ENCODE results near the gene AMFR.
"Not testable (repeated sequence)": the region's sequence is repeated elsewhere in the genome, so short reads cannot be mapped to it uniquely, and the experiment has no call there.

The AMFR gene

DNA sequence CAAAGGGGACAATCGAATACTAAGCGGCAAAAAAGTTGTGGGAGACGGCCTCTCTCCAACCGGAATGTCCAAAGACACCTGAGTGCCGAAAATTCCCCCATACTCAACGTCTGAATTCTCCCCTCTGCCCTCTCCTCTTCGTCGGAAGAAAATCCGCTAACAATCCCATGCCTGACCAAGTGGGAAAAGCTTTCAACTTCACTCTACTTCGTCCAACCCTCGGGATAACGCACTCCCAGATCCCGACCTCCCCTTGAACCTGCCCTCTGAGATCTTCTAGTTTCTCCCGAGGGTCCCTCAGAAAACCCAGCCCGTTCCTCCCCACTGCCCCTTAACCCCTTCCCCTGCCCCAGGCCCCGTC, 961 bp downstream of the AMFR start:
- DNase-seq (ENCODE audit: low read depth, low spot score) = no peak

DNA sequence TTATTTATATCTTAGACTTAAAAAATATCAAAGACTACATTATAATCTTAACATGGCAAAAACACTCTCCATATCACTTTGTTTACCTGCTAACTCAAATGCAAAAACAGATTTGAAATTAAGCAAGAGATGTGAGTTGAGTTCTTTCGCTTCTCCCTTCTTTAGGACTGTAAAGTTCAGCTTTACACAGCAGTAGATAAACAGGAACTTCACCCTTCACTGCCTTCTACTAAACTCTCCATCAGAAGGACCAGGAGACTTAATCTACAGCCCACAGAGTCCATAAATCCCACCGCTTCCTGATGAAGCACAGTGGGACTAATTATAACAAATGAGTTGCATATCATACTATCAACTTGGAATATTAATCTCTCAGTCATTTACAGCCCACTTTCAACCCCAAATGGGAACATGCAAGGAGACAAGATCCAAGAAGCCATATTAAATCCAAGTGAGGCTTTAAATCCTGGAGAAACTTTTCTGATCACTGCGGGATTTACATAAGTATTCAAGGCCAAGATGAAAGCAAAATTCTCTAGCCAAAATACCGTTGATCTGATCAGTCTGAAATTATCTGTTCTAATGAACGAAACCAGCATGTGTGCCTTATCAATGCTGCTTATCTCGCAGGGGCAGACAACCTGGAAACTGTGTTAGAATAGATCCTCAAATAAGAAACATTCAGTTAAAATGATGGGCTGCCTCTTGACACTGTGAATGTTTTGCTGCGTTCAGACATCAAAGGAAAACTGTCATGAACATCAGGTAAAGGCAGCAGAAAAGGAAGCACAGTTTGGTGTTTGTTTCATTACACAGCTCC, 1.6 kb downstream of the AMFR start:
- no peak for DNase-seq (ENCODE audit: low read depth, low spot score)

DNA sequence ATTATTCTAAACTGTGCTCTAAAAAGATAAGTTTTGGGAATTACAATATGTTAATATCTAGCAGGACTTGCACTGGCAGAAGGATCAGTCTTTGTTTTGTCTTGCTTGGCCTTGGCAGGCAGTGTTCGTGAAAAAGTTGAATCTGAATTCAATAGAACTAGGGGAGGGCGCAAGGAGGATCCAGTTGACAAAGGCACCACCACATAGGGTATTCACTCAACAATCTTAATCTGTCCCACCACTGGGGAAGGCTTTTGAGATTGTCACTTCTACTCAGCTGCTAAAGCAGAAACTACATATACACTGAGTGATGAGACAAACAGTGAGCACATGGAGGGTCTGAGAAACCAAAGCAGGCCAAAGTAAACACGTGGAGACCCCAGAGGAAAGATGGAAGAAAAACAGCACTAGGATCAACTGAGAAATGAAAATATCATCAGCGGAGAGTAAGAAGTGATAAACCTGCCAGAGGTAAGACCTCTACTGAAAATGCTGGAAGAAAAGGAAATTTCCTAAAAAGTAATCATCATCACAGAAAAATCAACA, 2.4 kb downstream of the AMFR start:
- DNase-seq (ENCODE audit: low read depth, low spot score) = no peak

DNA sequence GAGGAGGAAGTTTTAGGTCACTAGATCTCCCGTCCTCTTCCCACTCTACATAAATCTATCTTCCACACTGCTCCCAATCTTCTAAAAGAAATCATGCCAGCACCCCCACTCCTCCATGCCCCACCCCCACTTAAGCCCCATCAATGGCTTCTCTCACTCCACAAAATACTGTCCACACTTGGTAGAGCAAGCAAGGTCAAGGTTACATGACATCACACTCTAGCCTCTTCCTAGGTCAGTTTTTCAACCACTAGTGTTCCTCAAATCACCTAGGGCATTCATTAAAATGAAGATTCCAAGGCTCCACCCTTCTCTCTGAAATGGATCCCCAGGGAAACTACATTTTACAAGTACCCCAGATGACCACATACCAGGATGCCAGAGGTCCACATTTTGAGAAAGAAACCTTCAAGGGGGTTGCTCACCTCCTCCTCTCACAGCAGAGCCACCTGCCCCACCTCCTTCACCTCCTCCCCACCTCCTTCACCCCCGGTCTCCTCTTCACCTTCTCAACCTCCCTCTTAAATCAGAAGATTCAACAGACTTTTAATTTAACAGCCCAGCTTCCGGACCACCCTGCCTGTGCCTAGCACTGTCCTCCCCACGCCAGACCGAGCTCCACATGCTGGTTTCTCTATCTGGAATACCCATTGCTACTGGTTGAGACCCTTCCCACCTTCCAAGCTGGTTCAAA, 3.2 kb downstream of the AMFR start:
- DNase-seq (ENCODE audit: low read depth, low spot score) = no peak

DNA sequence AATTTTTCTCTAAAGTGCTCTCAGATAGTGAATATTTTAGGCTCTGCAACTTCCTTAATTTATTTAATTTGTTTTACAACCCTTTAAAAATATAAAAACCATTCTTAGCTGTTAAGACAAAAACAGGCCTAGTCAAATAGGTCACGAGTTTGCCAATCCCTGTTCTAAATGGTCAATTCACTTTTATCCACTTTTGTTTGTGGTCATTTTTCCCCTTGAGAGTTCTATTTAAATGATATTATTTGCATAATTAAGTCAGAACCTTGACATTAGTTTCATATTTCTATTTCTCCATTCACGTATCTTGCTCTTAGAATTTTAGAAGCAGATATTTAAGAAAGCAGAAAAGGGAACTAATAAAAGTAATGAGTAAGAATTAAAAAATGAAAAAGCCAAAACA, 4.0 kb downstream of the AMFR start:
- DNase-seq (ENCODE audit: low read depth, low spot score) = no peak

DNA sequence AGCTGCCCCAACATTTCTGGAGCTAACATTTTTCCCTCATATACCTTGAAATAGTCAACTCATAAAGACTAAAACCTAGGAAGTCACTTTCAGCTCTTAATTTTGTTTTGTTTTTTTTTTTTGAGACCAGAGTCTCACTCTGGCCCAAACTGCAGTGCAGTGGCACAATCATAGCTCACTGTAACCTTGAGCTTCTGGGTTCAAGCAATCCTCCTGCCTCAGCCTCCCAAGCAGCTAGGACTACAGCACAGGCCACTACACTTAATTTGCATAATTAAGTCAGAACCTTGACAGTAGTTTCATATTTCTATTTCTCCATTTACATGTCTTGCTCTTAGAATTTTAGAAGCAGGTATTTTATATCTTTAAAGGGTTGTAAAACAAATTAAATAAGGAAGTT, 4.7 kb downstream of the AMFR start:
- DNase-seq (ENCODE audit: low read depth, low spot score) = no peak

DNA sequence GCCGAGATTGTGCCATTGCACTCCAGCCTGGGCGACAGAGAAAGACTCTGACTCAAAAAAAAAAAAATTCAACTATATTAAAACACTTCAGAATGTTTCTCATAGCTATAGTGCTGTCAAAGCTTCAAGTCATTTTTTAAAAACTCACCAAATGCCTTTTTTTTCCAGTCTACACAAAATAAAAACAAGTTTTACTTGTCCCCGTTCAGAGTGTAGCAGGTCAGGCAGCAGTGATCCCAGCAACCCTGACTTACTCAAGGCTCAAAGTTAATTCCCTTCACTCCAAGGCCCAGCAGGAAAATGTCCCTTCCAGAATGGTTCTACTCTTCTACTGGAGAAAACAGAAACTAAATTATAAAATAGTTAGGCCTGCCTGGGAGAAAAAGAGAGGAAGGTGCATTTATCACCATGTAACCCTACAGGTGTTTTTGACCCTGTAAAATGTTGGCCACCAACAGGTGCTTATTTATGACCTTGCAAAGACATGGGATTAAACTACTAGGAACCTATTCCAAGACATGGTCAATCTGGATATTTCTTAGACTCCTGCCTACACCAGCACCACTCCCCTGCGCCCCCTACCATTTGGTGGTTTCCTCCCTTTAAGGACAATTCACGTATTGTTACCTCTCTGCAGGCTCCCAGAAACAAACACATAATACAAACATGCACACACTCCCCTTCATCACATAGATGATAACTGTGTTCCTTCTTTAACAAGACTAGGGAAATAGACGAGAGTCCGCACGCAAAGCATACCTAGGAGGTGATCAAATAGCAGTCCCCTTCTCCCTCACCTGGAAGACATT, 5.4 kb downstream of the AMFR start:
- no peak for DNase-seq (ENCODE audit: low read depth, low spot score)

DNA sequence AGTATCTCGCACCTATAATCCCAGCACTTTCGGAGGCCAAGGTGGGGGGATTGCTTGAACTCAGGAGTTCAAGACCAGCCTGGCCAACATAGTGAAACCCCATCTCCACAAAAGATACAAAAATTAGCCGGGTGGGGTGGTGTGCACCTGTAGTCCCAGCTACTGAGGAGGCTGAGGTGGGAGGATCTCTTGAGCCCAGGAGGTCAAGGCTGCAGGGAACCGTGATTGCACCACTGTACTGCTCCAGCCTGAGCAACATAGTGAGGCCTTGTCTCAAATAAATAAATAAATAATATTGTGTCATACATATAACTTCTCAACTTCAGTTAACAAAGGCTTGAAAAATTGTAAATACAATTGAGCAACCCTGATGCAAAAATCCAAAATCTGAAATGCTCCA, 8.2 kb downstream of the AMFR start:
- DNase-seq (ENCODE audit: low read depth, low spot score) = no peak

DNA sequence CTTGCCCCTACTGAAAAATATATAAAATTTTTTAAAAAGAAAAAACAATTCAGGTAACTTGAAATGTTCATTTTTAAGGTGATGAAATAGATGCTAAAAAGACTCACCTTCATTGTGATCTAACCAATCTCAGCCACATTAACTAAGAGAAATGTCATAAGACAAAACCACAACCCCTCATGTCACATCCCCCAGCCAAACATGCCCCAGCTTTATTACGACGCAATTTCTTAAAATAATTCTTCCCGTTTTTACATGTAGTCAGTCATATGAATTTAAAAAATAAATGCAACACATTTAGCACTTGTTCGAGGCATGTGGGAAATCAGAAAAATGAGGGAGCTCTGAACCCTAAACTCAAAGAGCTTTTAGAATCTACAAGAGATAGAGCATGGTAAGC, 9.5 kb downstream of the AMFR start:
- no peak for DNase-seq (ENCODE audit: low read depth, low spot score)

DNA sequence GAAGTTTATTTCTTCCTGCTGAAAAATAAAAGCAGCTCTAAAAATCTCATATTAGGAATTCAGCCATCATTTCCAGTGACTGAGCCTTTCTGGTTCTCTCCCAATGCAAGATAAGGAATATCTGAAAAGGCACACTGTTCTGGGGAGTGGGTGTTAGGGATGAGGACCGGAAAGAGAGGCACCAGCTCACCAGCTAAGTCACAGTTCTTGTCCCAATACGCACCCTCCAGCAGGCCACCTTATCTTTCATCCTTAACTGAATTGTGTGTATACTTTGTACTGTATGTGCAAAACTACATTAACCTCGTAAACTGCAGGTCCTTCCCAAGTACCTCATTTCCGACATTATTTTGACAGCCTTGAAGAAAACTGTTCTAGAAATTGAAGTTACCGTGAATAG, 11.0 kb downstream of the AMFR start:
- no peak for DNase-seq (ENCODE audit: low read depth, low spot score)

DNA sequence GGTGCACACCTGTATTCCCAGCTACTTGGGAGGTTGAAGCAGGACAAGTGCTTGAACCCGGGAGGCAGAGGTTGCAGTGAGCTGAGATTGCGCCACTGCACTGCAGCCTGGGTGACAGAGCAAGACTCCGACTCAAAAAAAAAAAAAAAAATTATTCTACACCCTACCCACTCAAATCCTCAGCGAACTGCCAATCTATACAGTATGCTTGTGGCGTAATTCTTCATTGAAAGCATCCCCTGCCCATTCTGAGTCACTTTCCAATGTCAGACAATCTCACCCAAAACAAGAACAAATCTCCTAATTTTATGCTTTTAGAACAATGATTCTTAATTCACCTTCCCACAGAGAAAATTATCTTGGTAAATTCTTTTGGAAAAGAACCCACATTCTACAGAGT, 12.0 kb downstream of the AMFR start:
- no peak for DNase-seq (ENCODE audit: low read depth, low spot score)

DNA sequence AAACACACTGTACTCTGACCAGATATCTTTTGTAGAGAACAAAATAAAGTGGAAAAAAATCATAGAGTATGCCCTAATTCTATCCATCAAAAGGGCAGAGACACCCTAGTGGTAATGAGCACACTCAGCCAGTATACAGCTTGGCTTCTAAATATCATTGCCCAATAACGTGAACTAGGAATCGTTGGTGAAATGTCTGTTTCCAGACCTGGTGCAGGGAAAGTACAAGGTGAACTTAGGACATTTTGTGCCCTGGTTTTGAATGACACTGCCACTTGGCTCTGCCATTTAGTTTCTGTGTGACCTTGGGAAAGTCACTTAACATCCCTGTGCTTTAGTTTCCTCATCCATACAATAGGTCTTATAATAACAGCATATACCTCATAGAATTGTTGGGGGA, 13.7 kb downstream of the AMFR start:
- no peak for DNase-seq (ENCODE audit: low read depth, low spot score)

DNA sequence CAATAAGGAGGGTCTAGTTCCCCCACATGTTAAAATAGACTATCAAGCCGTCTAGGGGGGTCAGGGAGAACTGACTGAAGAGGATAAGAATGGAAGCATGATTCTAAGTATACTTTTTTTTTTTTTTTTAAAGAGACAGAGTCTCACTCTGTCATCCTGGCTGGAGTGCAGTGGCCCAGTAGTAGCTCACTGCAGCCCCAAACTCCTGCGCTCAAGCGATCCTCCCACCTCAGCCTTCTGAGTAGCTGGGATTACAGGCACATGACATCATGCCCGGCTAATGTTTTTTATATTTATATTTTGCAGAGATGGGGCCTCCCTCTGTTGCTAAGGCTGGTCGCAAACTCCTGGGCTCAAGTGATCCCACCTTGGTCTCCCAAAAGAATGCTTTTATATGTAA, 14.2 kb downstream of the AMFR start:
- no peak for DNase-seq (ENCODE audit: low read depth, low spot score)

DNA sequence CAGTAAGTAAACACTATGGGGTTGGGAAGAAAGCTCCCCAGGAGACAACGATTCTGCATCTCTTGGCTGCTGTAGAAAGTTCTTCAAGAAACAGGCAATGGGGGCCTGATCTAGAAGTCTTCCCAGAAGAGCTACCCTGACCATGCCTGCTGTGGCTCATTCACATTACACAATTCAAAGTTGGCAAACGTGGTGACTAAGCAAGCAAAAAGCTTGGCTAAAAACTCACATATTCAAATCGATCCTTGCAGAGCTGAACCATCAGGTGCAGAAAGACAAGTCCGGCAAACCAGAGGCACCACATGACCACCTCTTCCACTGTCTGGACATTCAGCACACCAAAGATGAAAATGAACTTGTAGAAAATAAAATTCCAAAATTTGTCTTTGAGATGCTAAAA, 16.1 kb downstream of the AMFR start:
- DNase-seq (ENCODE audit: low read depth, low spot score) = no peak

DNA sequence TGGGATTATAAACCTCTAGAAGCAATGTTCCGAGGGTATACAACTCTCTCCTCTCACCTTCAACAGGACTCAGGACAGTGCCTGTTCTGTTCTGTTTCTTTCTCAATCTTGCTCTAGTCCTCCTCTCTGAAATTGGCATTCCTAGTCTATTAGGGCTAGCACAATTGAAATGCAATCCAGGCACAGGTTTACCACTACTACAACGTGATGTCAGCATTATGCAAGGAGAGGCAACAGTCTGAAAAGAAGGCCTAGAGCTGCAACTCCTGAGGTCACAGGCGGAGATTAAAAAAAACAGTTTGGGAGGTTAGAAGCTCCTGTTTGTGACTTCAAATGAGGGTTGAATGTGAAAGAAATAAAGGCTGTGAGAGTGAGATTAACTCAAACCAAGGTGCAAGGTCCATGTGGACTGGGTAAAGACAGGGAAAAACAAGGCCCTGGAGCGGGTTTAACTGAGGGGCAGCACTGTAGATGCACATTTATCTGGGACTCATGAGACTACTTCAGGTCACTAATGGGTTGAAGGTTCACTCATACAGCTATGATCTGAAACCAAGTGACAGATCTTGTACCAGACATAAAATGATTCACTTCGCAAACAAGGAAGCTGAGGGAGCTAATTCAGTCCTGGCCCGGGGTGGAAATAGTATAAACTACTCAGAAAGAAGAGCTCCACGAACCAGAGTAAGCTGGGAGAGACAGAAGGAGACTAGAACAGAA, 16.8 kb downstream of the AMFR start:
- no peak for DNase-seq (ENCODE audit: low read depth, low spot score)

DNA sequence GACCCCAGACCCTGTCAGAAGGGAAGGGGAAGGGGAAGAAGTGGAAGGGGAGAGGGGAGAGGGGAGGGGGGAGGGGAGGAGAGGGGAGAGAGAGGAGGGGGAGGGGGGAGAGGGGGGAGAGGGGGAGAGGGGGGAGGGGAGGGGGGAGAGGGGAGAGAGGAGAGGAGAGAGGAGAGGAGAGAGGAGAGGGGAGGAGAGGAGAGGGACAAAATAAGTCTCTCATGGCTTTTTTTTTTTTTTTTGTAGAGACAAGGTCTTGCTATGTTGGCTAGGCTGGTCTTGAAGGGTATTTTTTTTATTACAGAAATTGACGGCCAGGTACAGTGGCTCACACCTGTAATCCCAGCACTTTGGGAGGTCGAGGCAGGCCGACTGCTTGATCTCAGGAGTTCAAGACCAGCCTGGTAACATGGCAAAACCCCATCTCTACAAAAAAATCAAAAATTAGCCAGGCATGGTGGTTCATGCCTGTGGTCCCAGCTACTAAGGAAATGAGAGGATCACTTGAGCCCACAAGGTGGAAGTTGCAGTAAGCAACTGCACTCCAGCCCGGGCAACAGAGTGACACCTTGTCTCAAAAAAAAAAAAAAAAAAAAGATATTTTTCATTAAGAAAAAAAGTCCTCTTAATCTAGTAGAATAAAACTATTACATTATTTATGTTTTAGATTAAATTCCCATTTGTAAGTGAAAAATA, 19.2 kb downstream of the AMFR start:
- DNase-seq (ENCODE audit: low read depth, low spot score) = no peak

DNA sequence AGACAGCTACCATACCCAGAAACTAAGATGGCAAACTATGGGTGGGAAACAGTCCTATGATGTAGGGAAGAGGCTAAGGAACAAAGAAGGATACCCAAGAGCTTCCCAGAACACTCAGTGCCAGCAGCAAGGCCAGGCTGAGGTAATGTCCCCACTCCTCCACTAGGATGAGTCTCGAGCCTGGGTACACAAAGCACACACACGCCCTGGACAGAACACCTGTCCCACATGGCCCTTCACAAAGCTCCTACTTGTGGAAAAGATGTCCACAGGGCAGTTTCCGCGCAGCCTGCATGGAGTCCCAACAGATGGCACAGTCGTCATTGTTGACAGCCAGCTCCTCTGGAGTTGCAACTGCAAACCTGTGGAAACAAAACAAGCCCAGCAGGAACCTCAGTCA, 23.9 kb downstream of the AMFR start:
- DNase-seq (ENCODE audit: low read depth, low spot score) = no peak

DNA sequence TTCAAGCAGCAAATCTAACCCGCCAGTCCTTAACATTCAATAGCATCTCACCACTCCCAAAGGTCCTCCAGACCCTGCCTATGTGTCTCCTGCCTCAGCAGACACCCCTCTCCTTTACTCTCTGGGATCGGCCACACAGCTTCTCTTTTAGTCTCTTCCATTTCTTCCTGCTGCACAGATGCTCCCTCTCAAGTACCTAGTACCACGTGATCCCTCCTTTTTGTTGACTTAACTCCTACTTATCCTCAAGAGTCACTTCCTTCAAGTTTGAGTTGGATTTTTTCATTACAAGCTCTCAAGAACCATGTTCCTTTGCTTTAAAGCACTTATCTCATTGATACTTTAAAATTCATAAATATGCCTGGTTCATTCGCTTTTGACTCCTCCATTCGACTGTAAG, 24.9 kb downstream of the AMFR start:
- DNase-seq (ENCODE audit: low read depth, low spot score) = no peak

DNA sequence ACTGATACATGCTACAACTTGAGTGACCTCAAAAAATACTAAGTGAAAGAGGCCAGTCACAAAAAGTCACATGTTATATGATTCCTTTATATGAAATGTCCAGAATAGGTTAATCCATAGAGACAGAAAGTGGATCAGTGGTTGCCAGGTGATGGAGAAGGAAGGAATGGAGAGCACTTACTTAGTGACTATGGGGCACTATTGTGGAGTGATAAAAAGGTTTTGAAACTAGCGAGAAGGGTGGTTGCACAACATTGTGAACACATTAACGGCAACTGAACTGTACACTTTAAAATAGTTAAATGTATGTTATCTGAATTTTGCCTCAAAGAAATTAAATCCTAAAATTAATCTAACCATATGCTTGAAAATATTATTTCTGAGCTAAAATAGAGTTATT, 25.9 kb downstream of the AMFR start:
- DNase-seq (ENCODE audit: low read depth, low spot score) = no peak

DNA sequence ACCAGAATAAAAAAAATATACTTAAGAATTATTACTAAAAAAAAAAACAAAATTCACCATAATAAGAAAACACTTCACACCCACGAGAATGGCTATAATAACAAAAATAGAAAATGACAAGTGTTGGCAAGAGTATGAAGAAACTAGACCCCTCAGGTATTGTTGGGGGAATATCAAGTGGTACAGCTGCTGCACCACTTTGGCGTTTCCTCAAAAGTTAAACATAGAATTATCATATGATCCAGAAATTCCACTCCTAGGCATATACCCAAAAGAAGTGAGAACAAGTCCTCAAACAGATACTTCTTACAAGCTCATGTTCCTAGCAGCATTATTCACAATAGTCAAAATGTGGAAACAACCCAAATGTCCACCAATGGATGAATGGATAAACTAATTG, 26.3 kb downstream of the AMFR start:
- no peak for DNase-seq (ENCODE audit: low read depth, low spot score)

DNA sequence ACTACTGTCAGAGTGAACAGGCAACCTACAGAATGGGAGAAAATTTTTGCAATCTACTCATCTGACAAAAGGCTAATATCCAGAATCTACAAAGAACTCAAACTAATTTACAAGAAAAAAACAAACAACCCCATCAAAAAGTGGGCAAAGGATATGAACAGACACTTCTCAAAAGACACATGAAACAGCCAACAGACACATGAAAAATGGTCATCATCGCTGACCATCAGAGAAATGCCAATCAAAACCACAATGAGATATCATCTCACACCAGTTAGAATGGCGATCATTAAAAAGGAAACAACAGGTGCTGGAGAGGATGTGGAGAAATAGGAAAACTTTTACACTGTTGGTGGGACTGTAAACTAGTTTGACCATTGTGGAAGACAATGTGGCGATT, 28.6 kb downstream of the AMFR start:
- DNase-seq (ENCODE audit: low read depth, low spot score) = not testable (repeated sequence)
